Medulla oblongata (tissue), 1 donor: ENCODE data around the gene PKD2L1.
"Not testable (repeated sequence)": the region's sequence is repeated elsewhere in the genome, so short reads cannot be mapped to it uniquely, and the experiment has no call there.

Source experiments
- DNase-seq: peaks from one replicate; pipeline ENCODE4 v3.0.0-alpha.2; 2015; ENCODE audit errors: extremely low spot score

Gene PKD2L1

DNA sequence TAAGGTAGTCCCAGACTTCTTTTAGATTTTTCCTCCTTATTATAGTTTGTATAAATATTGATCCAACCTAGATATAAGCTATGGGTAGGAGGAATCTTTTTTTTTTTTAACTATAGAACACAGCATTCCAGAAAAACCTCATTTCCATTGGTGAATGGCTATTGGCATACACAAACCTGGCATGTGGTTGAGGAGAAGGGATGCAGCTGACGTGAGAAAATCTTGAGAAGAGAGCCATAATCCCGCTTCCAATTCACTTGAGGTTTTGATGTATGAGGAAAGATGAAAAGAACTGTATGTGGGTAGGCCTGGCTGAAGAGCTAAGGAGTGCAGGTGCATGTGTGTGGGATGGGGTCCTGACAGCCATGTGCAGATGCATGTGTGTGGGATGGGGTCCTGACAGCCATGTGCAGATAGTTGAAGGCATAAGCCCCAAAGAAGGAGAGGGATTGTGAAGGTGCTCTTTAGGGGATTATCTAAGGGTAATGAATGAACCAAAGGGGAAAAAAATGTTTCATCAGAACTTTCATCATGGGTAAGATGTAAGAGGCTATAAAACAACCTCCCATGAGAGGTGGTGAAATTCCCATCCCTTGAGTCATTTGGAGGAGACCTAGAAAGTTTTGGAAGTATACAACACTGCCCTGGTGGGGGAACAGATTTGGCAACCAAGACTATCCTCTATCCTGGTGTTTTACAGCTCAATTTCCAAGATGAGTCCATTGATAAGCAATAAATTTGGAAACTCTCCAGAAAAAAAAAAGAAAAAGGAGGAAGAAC lies 3.8 kb upstream of the PKD2L1 start:
- DNase-seq: no peak

DNA sequence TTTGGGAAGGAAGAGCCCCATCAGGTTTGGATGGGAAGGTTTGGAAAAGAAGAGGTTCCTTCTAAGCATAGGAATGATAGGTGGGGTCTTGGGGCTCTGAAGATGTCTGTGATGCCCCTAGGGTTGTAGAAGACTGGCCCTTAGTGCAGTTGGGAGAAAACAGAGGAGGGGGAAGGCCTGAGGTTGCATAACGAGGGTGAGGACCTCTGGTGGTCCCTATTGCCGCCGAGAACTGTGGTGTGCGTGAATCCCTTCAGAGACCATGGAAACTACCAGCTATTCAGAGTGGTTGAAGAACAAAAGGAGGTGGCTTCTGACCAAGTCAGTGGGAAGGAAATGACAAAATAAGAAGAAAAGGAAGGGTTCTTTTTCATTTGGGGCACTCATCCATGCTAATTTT lies 3.1 kb upstream of the PKD2L1 start:
- no peak for DNase-seq

DNA sequence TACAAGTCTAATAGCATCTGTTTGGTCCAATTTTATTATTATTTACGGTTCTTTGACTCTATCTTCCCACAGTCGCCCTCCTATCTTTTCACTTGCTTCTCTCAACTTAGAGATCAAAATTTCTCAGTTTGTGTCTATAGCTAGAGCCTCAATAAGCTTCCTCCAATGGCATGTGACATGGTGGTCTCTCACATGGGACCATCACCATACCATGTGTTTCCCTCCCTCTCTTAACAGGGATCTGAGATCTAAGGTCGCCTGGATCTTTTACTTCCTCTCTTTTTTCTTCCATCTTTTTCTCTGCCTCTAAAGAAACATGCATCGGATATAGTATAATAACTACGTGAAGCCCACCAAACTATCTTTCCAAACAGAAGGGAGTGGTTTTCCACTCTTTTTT lies 1.8 kb downstream of the PKD2L1 start:
- no peak for DNase-seq

DNA sequence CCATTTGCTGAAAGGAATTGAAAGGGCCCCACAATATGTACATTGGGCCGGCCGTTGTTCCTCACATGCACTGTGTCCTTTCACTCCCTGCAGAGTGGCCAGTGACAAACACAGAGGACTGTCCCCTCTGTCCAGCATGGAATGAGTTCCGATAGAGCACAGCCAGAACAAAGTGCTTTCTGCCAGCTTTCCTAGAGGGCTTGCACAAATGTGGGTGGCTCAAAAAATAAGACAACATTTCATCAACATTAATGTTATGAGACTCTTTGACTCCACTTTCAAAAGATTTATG lies 2.4 kb downstream of the PKD2L1 start:
- no peak for DNase-seq

DNA sequence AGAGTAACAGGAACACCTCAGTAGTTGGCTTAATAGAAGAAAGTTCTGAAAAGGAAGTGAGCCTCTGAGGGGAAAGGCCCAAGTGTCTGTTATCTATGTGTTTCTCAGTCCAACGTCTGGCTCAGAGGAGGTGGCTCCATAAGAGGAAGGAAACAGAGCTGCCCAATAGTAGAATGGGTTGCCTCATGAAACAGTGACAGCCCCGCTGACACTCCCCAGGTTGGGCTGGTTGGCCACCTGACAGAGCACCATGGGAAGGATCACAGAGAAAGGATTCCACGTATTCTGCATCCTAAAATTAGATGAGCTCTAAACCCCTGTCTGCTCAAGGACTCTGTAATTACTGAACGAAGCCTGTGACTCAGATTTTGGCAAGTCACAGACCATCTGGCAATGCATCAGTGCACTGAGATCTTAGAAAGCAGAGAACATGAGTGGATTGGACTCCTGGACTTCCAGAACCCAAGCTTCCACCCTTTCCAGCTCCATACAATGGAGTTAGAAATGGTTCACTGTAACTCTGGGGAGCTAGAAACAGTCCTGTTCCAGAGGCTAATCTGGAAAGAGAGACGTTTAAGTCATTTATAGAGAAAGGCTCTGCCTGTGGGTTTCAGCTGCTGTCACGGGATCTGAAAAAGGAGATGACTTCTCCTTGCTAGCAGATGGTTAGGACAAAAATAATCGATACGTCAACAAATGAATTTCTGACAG lies 2.9 kb downstream of the PKD2L1 start:
- peak; percentile 77 for DNase-seq

DNA sequence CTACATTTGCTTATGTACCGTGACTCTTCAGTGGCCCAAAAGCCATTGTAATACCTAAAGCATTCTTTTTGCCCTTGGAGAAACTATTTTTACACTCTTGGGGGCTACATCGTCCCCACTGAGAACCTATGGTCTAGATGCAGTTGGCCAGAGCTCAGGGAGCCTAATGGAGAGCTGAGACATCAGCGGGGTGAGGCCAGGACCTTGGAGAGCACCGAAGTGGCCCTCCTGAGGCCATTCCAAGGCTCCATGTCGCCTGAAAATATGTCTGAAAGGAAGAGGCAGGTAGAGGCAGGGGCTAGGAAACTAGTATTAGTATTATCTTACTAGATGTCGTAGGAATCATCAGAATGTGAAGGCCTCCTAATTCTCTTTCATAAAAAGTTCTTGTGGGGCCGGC lies 4.9 kb downstream of the PKD2L1 start:
- DNase-seq: no peak

DNA sequence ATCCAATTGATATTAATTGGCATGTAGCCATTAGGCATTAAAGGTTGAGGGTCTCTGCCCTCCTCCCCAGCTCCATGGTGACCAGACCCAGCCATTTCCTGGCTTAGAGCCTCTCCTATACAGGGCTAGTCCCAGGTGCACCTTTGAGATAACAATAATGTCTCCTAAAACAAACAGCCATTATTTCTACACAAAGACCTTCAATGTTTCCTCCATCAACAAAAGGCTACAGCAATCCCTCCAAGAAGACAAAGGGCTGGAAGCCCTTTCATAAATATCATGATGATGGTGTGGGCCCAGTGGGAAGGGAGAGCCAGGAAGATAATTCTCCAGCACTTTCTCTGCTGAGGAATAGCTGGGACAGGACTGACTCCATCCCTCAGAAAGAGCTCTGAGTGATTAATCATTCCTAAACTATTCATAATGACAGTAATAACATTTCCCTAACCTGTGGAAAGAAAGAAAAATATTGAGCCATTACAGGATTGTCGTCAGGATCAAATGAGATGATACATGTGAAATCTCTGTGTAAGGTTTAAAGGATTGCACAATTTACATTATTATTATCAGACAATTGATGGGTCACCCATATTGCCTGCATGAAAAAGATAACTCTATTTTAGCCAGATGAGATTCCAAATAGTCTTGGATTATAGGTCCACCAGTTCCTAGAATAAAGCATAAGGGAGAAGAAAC lies 10.2 kb downstream of the PKD2L1 start:
- DNase-seq: peak; percentile 74

DNA sequence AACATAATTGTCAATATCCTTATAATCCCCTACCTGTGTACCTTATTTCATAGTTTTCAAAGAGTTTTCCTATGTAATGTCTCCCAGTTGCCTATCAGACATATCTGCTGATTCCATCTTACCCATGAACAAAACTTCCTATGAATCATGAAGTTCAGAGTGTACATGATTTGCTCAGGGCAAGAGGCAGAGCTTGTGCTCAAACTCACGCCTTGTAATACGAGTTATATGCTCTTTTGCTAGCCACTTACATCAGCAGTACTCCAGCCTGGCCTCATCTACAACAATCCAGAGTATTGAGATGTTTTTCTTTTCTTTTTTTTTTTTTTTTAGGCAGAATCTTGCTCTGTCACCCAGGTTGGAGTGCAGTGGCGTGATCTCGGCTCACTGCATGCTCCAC lies 11.8 kb downstream of the PKD2L1 start:
- no peak for DNase-seq

DNA sequence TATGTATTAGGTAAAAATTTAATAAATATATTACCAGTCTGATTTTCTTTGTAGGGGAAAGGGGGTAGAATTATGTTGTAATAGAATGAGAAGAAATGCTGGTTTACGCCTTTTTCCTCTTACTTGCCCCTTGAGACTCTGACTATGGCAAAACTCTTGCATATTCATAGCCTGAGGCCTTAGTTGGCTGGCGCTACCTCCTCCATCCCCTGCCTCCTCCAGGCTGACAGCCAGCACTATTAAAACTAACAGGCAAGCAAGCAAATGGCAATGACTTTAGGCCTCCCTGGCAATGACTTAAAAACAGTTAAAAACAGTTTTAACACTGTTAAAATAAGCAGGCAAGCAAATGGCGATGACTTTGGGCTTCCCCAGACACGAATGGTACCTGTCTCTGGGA lies 14.4 kb downstream of the PKD2L1 start:
- DNase-seq: peak; percentile 42

DNA sequence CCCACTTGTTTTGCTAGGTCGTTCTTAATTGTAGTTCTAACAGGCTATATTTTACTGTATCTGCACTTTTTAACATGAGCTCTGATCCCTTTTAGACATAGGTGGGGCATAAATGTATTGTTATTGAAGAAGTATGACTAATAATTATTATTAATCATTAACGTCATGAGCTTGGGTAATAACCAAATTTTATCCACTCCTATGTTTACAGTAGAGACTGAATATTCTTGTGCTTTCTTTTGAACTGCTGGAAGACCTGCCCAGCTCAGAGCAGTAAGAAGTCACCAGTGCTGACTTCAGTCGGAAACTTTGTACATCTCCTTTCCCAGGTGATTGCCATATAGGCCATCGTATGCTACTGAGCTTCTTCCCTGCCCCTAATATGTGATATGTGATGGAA lies 18.7 kb downstream of the PKD2L1 start:
- no peak for DNase-seq

DNA sequence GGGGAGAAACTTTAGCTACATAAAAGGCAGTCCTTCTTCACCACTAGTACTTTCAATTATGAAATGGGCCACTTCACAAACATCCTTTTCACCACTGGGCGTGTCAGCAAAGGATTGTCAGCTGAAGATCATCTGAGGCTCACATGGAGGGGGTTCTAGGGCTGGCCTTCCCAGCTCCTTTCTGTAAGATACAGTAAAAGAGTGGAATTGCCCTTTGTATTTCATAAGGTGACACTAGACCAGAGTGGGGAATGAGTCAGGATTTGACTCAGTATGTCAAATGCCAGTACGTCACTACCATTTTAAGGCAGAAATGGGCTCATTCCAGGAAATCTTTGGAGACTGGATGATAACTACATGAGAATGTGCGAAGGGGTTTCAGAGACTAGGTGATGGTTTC lies 22.3 kb downstream of the PKD2L1 start:
- DNase-seq: no peak

DNA sequence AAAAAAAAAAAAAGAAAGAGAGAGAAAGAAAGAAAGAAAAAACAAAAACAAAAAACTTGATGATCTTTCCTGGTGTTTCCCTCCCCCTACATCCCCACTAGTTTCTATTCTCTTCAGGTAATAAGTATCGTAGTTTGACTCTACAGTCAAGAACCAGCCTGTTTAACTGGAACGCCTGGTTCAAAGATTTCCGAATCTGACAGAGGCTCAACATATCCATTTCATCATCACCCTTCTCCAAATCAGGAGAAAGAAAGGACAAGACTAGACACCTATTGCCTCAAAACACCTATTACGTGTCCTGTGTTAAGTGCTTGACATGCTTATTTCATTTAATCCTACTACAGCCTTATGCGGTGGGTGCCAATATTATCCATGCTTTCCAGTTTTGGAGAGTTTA lies 23.2 kb downstream of the PKD2L1 start:
- no peak for DNase-seq

DNA sequence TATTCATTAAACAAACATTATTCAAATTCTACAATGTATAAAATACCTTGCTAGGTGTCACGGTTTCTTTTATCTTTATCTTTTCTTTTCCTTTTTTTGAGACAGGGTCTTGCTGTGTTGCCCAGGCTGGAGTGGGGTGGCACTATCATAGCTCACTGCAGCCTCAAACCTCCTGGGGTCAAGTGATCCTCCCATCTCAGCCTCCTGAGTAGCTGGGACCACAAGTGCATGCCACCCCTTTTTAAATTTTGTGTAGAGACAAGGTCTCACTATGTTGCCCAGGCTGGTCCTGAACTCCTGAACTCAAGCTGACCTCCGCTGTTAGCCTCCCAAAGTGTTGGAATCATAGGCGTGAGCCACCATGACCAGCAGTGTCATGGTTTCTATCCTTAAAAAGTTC lies 25.6 kb downstream of the PKD2L1 start:
- DNase-seq: no peak

DNA sequence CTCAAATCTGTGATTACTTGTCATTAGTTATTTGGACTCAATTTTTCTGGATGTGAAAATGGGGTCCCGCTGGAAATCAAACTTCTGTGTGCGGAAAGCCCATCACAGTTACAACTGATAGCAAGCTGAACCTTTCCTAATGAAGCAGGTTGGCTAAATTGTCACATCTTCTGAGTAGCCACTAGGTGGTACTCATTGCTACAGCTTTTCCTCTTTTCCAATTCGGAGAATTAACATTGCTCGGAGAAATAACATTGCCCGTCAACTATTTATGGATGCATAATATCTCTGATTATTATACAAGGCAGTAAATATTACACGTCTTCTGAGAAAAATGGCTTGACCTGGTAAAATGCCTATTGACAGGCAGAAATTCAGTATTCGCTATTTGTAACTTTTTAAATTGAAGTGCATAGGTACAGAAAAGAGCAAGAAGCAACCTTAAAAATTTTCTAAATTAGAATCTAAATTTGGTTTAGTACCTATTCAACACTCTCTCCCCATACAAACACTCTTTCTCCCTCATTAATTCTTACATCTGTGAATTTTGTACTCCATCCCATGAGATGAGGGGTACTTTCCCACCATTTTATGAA lies 26.2 kb downstream of the PKD2L1 start:
- DNase-seq: peak; percentile 54

DNA sequence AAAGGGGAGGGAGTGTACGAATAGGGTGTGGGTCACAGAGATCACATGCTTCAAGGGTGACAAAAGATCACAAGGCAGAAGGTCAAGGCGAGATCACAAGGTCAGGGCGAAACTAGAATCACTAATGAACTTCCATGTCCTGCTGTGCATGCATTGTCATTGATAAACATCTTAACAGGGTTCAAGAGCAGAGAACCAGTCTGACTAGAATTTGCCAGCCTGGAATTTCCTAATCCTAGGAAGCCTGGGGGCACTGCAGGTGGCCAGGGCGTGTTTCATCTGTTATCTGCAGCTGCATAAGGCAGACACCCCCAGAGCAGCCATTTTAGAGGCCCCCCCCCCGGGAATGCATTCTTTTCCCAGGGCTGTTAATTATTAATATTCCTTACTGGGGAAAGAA lies 28.9 kb downstream of the PKD2L1 start:
- DNase-seq: not testable (repeated sequence)

DNA sequence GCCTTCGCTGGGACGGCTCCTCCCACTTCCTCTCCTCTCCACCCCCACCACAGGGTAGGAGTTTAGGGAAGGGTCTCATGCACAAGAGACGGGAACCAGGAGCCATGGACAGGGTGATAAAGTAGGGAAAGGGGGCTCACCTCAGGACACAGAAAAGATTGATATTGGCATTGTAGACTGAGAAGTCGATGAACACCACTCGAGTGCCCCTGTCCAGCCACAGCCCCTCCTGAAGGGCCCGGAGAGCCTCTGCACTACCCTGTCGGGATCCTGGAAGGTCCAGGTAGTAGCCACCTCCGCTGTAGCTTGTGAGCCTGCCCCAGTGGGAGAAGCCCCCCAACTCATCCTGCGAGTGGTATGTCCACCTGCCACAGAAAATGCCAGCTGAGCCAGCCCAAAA lies 32.8 kb downstream of the PKD2L1 start:
- no peak for DNase-seq

DNA sequence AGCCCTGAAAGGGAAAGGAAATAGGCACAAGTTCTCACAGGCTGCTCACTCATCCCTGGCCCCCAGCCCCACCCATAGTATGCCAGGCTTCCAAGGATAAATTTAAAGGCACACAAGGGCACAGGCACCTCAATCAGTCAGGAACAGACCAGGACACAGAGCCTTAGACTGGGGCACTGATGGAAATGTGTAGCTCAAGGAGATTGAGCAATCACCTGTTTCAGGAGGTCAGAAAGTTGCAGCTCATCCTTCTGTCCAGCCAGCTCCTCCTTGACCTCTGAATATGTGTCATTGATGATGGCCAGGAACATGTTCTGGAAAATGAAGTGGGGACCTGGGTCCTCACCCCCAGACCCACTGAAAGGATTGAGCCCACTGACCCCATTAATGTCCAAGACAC lies 37.0 kb downstream of the PKD2L1 start:
- DNase-seq: no peak

DNA sequence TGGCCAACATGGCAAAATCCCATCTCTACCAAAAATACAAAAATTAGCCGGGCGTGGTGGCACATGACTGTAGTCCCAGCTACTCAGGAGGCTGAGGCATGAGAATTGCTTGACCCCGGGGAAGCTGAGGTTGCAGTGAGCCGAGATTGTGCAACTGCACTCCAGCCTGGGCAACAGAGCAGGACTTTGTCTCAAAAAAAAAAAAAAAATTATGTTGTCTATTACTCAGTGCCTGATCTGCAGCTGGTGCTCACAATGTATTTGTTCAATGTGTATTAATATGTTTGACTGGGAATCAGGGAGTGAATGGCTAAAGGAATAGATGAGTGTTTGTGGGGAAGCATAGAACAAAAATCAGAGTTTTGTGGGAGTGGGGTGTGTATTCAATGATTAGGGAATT lies 37.7 kb downstream of the PKD2L1 start:
- DNase-seq: not testable (repeated sequence)

DNA sequence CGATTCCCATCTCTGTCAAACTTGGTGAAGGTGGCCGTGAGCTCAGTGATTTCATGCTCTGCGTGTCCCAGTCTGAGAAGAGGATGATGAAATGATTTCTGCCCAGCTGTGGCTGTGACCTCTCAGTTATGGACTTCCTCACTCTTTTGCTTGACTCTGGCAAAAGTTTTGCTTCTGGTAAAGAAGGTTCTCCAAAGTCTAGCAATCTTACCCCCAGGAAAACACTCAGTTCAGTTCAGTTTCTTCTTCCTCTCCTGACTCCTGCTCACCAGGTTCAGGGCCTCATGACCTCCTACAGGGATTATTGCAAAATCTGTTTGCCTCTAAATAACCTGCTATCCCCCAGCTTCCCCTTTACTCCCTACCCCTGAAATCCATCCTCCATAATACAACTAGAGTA lies 38.7 kb downstream of the PKD2L1 start:
- DNase-seq: peak; percentile 59

DNA sequence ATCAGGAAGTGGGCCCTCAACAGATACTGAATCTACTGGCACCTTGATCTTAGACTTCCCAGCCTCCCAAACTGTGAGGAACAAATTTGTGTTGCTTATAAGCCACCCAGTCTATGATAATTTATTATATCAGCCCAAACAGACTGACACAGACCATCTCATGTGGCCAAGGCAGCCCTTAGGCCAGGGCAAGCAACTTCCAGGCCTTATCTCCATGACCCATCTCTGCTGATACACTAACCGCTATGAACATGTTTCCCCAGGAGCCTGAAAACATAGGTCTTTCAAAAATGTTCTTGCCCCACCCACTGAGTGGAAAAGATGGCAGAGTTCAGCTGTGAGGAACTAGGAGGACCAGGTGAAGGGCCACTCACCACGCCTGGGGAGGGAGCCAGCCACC lies 40.4 kb downstream of the PKD2L1 start:
- no peak for DNase-seq

DNA sequence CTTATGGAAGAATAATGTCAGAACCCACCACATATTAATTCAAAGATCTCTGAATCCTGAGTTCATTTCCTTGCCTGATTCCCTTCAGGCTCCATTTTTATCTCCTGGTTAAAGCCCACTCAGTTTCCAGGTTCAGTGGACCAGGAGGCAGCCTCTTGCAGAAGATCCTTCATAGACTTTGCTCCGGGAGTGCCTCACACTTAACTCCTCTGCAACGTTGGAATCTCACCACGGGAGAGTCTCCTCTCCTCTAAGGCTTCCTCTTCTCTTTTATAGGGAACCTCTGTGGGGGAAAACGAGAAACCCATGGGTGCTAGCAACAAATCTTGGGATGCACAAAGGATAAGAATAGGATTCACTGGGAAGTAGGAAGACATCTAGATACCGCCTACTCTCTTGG lies 41.8 kb downstream of the PKD2L1 start:
- DNase-seq: no peak

DNA sequence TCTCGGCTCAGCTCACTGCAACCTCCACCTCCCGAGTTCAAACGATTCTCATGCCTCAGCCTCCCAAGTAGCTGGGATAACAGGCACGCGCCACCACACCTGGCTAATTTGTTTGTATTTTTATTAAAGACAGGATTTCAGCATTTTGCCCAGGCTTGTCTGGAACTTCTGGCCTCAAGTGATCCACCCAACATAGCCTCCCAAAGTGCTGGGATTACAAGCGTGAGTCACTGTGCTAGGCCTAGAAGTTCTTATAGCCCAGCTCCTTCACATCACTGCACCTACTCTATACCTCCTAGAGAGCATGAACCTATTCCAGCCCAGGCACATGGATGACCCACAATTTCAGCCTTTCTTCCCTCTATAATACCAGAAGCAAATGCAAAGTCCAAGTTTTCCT lies 42.3 kb downstream of the PKD2L1 start:
- DNase-seq: no peak
